ENCODE data around the gene PLCB4.

The PLCB4 gene

GRCh38 chr20:9515741-9516233 lies 446.9 kb downstream of the PLCB4 start:
- no peaks in the 10 kb centered on the region for H3K36me3 ChIP-seq (ENCODE audit: control insufficient read depth, insufficient read depth, low read length)
- peaks cover 47% of the 10 kb centered on the region for H3K4me1 ChIP-seq (ENCODE audit: control insufficient read depth, insufficient read depth, low read length)
- H3K27ac ChIP-seq (ENCODE audit: low read depth, low read length): no peak overlapping the region
- no peaks in the 10 kb centered on the region for H3K9me3 ChIP-seq (ENCODE audit: control insufficient read depth, insufficient read depth, low read length)
- H3K27me3 ChIP-seq (ENCODE audit: control insufficient read depth, insufficient read depth, low read length): peaks cover 99% of the 10 kb centered on the region
- H3K4me3 ChIP-seq (ENCODE audit: low read depth, low read length): peak overlapping the region; percentile 64
- no peak overlapping the region for H3K9ac ChIP-seq (ENCODE audit: low read depth, low read length)

- H3K9me3 ChIP-seq (ENCODE audit: control insufficient read depth, insufficient read depth, low read length): no peaks in the 10 kb centered on the region
- H3K36me3 ChIP-seq (ENCODE audit: control insufficient read depth, insufficient read depth, low read length): no peaks in the 10 kb centered on the region
- H3K27me3 ChIP-seq (ENCODE audit: control insufficient read depth, insufficient read depth, low read length): peaks cover 99% of the 10 kb centered on the region
- no peak overlapping the region for H3K27ac ChIP-seq (ENCODE audit: low read depth, low read length)
- H3K9ac ChIP-seq (ENCODE audit: low read depth, low read length): no peak overlapping the region
- peaks cover 52% of the 10 kb centered on the region for H3K4me1 ChIP-seq (ENCODE audit: control insufficient read depth, insufficient read depth, low read length)
- peak overlapping the region; percentile 64 for H3K4me3 ChIP-seq (ENCODE audit: low read depth, low read length)
Measured at GRCh38 chr20:9516234-9516871, 447.5 kb downstream of the PLCB4 start.

GRCh38 chr20:9517297-9518162 lies 448.6 kb downstream of the PLCB4 start:
- Histone ChIP-seq H3K9ac (ENCODE audit: low read depth, low read length) (no peak overlapping the region), H3K4me1 (ENCODE audit: control insufficient read depth, insufficient read depth, low read length) (peaks cover 57% of the 10 kb centered on the region), H3K27me3 (ENCODE audit: control insufficient read depth, insufficient read depth, low read length) (peaks cover 89% of the 10 kb centered on the region), H3K36me3 (ENCODE audit: control insufficient read depth, insufficient read depth, low read length) (no peaks in the 10 kb centered on the region), H3K4me3 (ENCODE audit: low read depth, low read length) (no peak overlapping the region), H3K27ac (ENCODE audit: low read depth, low read length) (no peak overlapping the region), H3K9me3 (ENCODE audit: control insufficient read depth, insufficient read depth, low read length) (no peaks in the 10 kb centered on the region)

GRCh38 chr20:9518576-9519175 lies 449.8 kb downstream of the PLCB4 start:
- no peak overlapping the region for H3K4me3 ChIP-seq (ENCODE audit: low read depth, low read length)
- no peaks in the 10 kb centered on the region for H3K36me3 ChIP-seq (ENCODE audit: control insufficient read depth, insufficient read depth, low read length)
- no peak overlapping the region for H3K9ac ChIP-seq (ENCODE audit: low read depth, low read length)
- H3K4me1 ChIP-seq (ENCODE audit: control insufficient read depth, insufficient read depth, low read length): peaks cover 55% of the 10 kb centered on the region
- no peaks in the 10 kb centered on the region for H3K9me3 ChIP-seq (ENCODE audit: control insufficient read depth, insufficient read depth, low read length)
- H3K27ac ChIP-seq (ENCODE audit: low read depth, low read length): no peak overlapping the region
- peaks cover 78% of the 10 kb centered on the region for H3K27me3 ChIP-seq (ENCODE audit: control insufficient read depth, insufficient read depth, low read length)

GRCh38 chr20:9520086-9520485 lies 451.2 kb downstream of the PLCB4 start:
- Histone ChIP-seq H3K9ac (ENCODE audit: low read depth, low read length) (no peak overlapping the region), H3K27me3 (ENCODE audit: control insufficient read depth, insufficient read depth, low read length) (peaks cover 64% of the 10 kb centered on the region), H3K9me3 (ENCODE audit: control insufficient read depth, insufficient read depth, low read length) (no peaks in the 10 kb centered on the region), H3K4me1 (ENCODE audit: control insufficient read depth, insufficient read depth, low read length) (peaks cover 51% of the 10 kb centered on the region), H3K27ac (ENCODE audit: low read depth, low read length) (no peak overlapping the region), H3K4me3 (ENCODE audit: low read depth, low read length) (no peak overlapping the region), H3K36me3 (ENCODE audit: control insufficient read depth, insufficient read depth, low read length) (no peaks in the 10 kb centered on the region)

GRCh38 chr20:9523636-9524035 lies 454.7 kb downstream of the PLCB4 start:
- Histone ChIP-seq H3K4me1 (ENCODE audit: control insufficient read depth, insufficient read depth, low read length) (peaks cover 30% of the 10 kb centered on the region), H3K27ac (ENCODE audit: low read depth, low read length) (no peak overlapping the region), H3K9me3 (ENCODE audit: control insufficient read depth, insufficient read depth, low read length) (no peaks in the 10 kb centered on the region), H3K36me3 (ENCODE audit: control insufficient read depth, insufficient read depth, low read length) (no peaks in the 10 kb centered on the region), H3K9ac (ENCODE audit: low read depth, low read length) (no peak overlapping the region), H3K27me3 (ENCODE audit: control insufficient read depth, insufficient read depth, low read length) (peaks cover 28% of the 10 kb centered on the region), H3K4me3 (ENCODE audit: low read depth, low read length) (no peak overlapping the region)

Data from HUES48 (cell line).